ENCODE data around the gene IFT27. TPM values are rescaled to one million over a fixed set of nuclear protein-coding genes. Genes with fewer than 3 reads are reported as not detected.

IFT27 gene
- total and polyA plus RNA-seq, 4 donors: 18.9 to 51.1 (median 26.4) TPM

- Histone ChIP-seq H3K27me3 (ENCODE audit: control insufficient read depth in 3 of 3, insufficient read depth in 3 of 3, low read length in 2 of 3) (peaks cover 0 to 2% (median 0%) of the 10 kb centered on the region in 3 donors), H3K9me3 (ENCODE audit: control insufficient read depth in 4 of 4, insufficient read depth in 3 of 4, low read length in 3 of 4) (peaks cover 0 to 6% (median 1%) of the 10 kb centered on the region in 4 donors), H3K27ac (ENCODE audit: low read depth in 1 of 2, low read length in 1 of 2) (no peak overlapping the region), H3K4me3 (no peak overlapping the region), H3K4me1 (ENCODE audit: control insufficient read depth in 5 of 5, insufficient read depth in 5 of 5, low read length in 5 of 5) (no peaks in the 10 kb centered on the region), H3K9ac (ENCODE audit: insufficient read depth in 1 of 2, low read length in 2 of 2) (no peak overlapping the region), H3K36me3 (ENCODE audit: control insufficient read depth in 4 of 4, insufficient read depth in 4 of 4, low read length in 4 of 4) (no peaks in the 10 kb centered on the region)
- WGBS, 2 donors: 87 to 90% methylated on average over 8 of the region's 8 CpGs
- TF ChIP-seq CTCF (IDR thresholded peaks at IDR 0.05; ENCODE audit: control extremely low read depth, extremely low read depth): no peak
- DNase-seq (no peak), ATAC-seq (ENCODE audit: insufficient read depth, low FRiP score) (no peak)
Observed at GRCh38 chr22:36741204-36741793, 34.6 kb downstream of the IFT27 start.

GRCh38 chr22:36740716-36741115, 35.2 kb downstream of the IFT27 start:
- H3K9ac ChIP-seq (ENCODE audit: insufficient read depth in 1 of 2, low read length in 2 of 2): no peak overlapping the region
- no peak for DNase-seq
- no peak for ATAC-seq (ENCODE audit: insufficient read depth, low FRiP score)
- H3K9me3 ChIP-seq (ENCODE audit: control insufficient read depth in 4 of 4, insufficient read depth in 3 of 4, low read length in 3 of 4): peaks cover 0 to 6% (median 1%) of the 10 kb centered on the region in 4 donors
- H3K4me1 ChIP-seq (ENCODE audit: control insufficient read depth in 5 of 5, insufficient read depth in 5 of 5, low read length in 5 of 5): no peaks in the 10 kb centered on the region
- whole genome bisulfite sequencing, 2 donors: 72 to 87% methylated on average over 4 of the region's 4 CpGs
- TF ChIP-seq CTCF (IDR thresholded peaks at IDR 0.05; ENCODE audit: control extremely low read depth, extremely low read depth): no peak
- H3K27ac ChIP-seq (ENCODE audit: low read depth in 1 of 2, low read length in 1 of 2): no peak overlapping the region
- no peak overlapping the region for H3K4me3 ChIP-seq
- no peaks in the 10 kb centered on the region for H3K36me3 ChIP-seq (ENCODE audit: control insufficient read depth in 4 of 4, insufficient read depth in 4 of 4, low read length in 4 of 4)
- peaks cover 0 to 2% (median 0%) of the 10 kb centered on the region in 3 donors for H3K27me3 ChIP-seq (ENCODE audit: control insufficient read depth in 3 of 3, insufficient read depth in 3 of 3, low read length in 2 of 3)

- Histone ChIP-seq H3K4me3 (no peak overlapping the region), H3K27ac (ENCODE audit: low read depth in 1 of 2, low read length in 1 of 2) (no peak overlapping the region), H3K9me3 (ENCODE audit: control insufficient read depth in 4 of 4, insufficient read depth in 3 of 4, low read length in 3 of 4) (peaks cover 0 to 6% (median 1%) of the 10 kb centered on the region in 4 donors), H3K4me1 (ENCODE audit: control insufficient read depth in 5 of 5, insufficient read depth in 5 of 5, low read length in 5 of 5) (peaks cover 0 to under 1% (median 0%) of the 10 kb centered on the region in 5 donors), H3K27me3 (ENCODE audit: control insufficient read depth in 3 of 3, insufficient read depth in 3 of 3, low read length in 2 of 3) (peaks cover 0 to 2% (median 0%) of the 10 kb centered on the region in 3 donors), H3K9ac (ENCODE audit: insufficient read depth in 1 of 2, low read length in 2 of 2) (no peak overlapping the region), H3K36me3 (ENCODE audit: control insufficient read depth in 4 of 4, insufficient read depth in 4 of 4, low read length in 4 of 4) (no peaks in the 10 kb centered on the region)
- TF ChIP-seq CTCF (IDR thresholded peaks at IDR 0.05; ENCODE audit: control extremely low read depth, extremely low read depth): no peak
- DNase-seq (no peak), ATAC-seq (ENCODE audit: insufficient read depth, low FRiP score) (no peak)
- 79 to 82% methylated on average over 1 of the region's 1 CpG for WGBS, 2 donors
Observed at GRCh38 chr22:36739185-36739584, 36.7 kb downstream of the IFT27 start.
